Ovary (tissue), 9 donors: ENCODE results near the gene ADAM10. TPM values are rescaled to one million over a fixed set of nuclear protein-coding genes. Genes with fewer than 3 reads are reported as not detected.

Experiments used
- DNase-seq, 5 donors: peaks; one replicate each; pipeline ENCODE4 v3.0.0-alpha.2; 2019 to 2020
- H3K27ac ChIP-seq, 2 donors: fragments of 200-600 bp; one replicate each; pipeline versions ENCODE4 v1.5.1 to v1.8.0; 2019 to 2022
- H3K27me3 ChIP-seq: fragments of 200-600 bp; one replicate; pipeline ENCODE4 v1.8.0; 2022
- H3K36me3 ChIP-seq: fragments of 200-600 bp; sonication (generic); one replicate; pipeline ENCODE4 v1.5.1; 2019
- H3K4me1 ChIP-seq: one replicate; pipeline ENCODE4 v1.8.1; 2013; ENCODE audit warnings: mild to moderate bottlenecking, moderate library complexity; ENCODE audit not compliant: insufficient read depth
- H3K4me3 ChIP-seq: fragments of 200-600 bp; sonication (generic); one replicate; pipeline ENCODE4 v1.5.1; 2017
- H3K9me3 ChIP-seq, 2 donors: fragments of 200-600 bp in 1 of 2; sonication (generic) in 1 of 2; one replicate each; pipeline versions ENCODE4 v1.5.1 to v1.8.1; 2013 to 2019; ENCODE audit warnings: mild to moderate bottlenecking in 1 of 2, moderate library complexity in 1 of 2
- CTCF ChIP-seq, 3 donors: fragments of 450-650 bp in 2 of 3; fragments of 200-600 bp in 1 of 3; IDR thresholded peaks; one replicate each; pipeline versions ENCODE4 v1.5.1 to v1.8.0; 2016 to 2022; ENCODE audit warnings: antibody characterized with exemption in 3 of 3, mild to moderate bottlenecking in 1 of 3
- EP300 ChIP-seq: sonication (generic); formaldehyde crosslinking; IDR thresholded peaks from one replicate; pipeline ENCODE4 v1.6.1; 2017; ENCODE audit warnings: antibody characterized with exemption
- POLR2A ChIP-seq: fragments of 450-650 bp; IDR thresholded peaks from one replicate; pipeline ENCODE4 v1.6.1; 2017; ENCODE audit warnings: antibody characterized with exemption, mild to moderate bottlenecking, moderate library complexity
- WGBS, 3 donors: extraction: QIAGEN DNeasy Blood & Tissue Kit in 1 of 3; methylation state at CpG; one replicate each; pipeline versions ENCODE4 v1.1.5 to v1.1.7; 2013 to 2017; 5-methylcytosine and 5-hydroxymethylcytosine counted together
- intact Hi-C, 4 donors: fragments of 100-400 bp; cut with DNase I; formaldehyde crosslinking; loops; one replicate each; pipeline versions ENCODE4 v1.11.0 to v1.15.1; 2022 to 2023
- polyA plus RNA-seq, 2 donors: library from polyadenylated mRNA; stranded (reverse); fragments of 200-250 nt in 1 of 2; fragments of 350-450 nt in 1 of 2; fragmentation: Illumina TruSeq in 1 of 2; extraction: RNeasy Lipid Tissue Mini Kit (QIAGEN cat#74804) in 1 of 2; gene quantifications; one replicate each; pipeline ENCODE4 v1.2.3, GENCODE V29; 2013 to 2014
- total RNA-seq, 7 donors: library from RNA; depleted of rRNA in 2 of 7; stranded (reverse); fragments of >200 nt in 2 of 7; fragmentation: NEBNext Ultra II Directional in 3 of 7; extraction: Animal tissue kit (Norgen Biotek cat#: 25700) in 3 of 7; gene quantifications; one replicate each; pipeline versions ENCODE4 v1.1.0 to v1.2.4, GENCODE V29; 2016 to 2023
- donor health status: DM: no; HTN: no; CAD: no; lungs with moderate emphysema.
- donor health status: DM: no; HTN: no; CAD: no.
- donor health status: Bipolar disorder and iron deficiency.
- donor health status: DM: yes; HTN: yes; CAD: no.
- donor health status: DM: no; HTN: no; CAD: no.
- donor health status: DM: yes; HTN: yes; CAD: no.

Gene ADAM10
- total and polyA plus RNA-seq, 9 donors, result 23.2 to 86.4 (median 63.0) TPM

DNA sequence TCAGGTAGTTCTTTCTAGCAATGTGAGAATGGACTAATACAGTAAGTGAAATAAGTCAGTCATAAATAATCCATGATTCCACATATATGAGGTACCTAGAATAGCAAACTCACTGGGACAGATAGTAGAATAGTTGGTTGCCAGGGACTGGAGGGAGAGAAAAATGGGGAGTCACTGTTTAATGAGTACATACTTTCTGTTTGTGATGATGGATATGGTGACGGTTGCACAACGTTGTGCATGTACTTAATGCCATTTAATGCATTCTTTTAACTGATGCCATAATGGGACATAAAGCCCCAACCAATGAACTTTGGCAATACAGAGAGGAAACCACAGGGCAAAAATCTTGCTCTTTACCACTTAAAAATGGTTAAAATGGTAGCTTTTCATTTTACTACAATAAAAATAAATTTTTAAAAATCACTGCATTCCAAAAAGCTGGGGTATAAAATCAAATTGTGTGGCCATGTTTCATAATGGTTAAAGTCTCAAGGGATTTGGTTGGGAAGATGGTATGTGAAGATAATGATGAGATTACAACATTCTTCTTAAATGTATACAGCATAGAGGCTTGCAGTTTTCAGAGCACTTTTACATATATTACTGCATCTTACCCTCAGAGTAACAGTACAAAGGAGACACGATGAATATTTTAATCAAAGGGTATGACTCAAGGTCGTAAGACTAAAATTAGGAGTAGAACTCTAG is 45.2 kb downstream of the ADAM10 start:
- H3K27ac ChIP-seq, result no peak overlapping the region
- H3K36me3 ChIP-seq, result no peaks in the 10 kb centered on the region
- intact Hi-C loops, result no loop called here
- H3K4me1 ChIP-seq, result no peaks in the 10 kb centered on the region
- TF ChIP-seq POLR2A, result no peak
- TF ChIP-seq CTCF (IDR thresholded peaks at IDR 0.05), result no peak
- TF ChIP-seq EP300, result no peak
- H3K4me3 ChIP-seq, result no peak overlapping the region
- no peaks in the 10 kb centered on the region for H3K27me3 ChIP-seq
- no peak for DNase-seq
- no peaks in the 10 kb centered on the region for H3K9me3 ChIP-seq
- 87 to 90% (median 89%) methylated on average over 4 of the region's 4 CpGs for WGBS, 3 donors

GRCh38 chr15:58703610-58704009 is 45.9 kb downstream of the ADAM10 start:
- WGBS, 3 donors, result 89 to 99% (median 91%) methylated on average over 4 of the region's 4 CpGs
- no peak for TF ChIP-seq CTCF (IDR thresholded peaks at IDR 0.05)
- Histone ChIP-seq H3K27ac (no peak overlapping the region), H3K4me3 (no peak overlapping the region), H3K36me3 (no peaks in the 10 kb centered on the region), H3K4me1 (no peaks in the 10 kb centered on the region), H3K27me3 (no peaks in the 10 kb centered on the region), H3K9me3 (no peaks in the 10 kb centered on the region)
- no peak for DNase-seq
- intact Hi-C loops, result no loop called here

GRCh38 chr15:58702233-58702632 is 47.3 kb downstream of the ADAM10 start:
- no peak for DNase-seq
- Histone ChIP-seq H3K36me3 (no peaks in the 10 kb centered on the region), H3K9me3 (no peaks in the 10 kb centered on the region), H3K27ac (no peak overlapping the region), H3K4me3 (no peak overlapping the region), H3K27me3 (no peaks in the 10 kb centered on the region), H3K4me1 (no peaks in the 10 kb centered on the region)
- WGBS, 3 donors, result 89 to 98% (median 92%) methylated on average over 2 of the region's 2 CpGs
- no peak for TF ChIP-seq POLR2A
- no peak for TF ChIP-seq EP300
- no peak for TF ChIP-seq CTCF (IDR thresholded peaks at IDR 0.05)
- intact Hi-C loops, result no loop called here

DNA sequence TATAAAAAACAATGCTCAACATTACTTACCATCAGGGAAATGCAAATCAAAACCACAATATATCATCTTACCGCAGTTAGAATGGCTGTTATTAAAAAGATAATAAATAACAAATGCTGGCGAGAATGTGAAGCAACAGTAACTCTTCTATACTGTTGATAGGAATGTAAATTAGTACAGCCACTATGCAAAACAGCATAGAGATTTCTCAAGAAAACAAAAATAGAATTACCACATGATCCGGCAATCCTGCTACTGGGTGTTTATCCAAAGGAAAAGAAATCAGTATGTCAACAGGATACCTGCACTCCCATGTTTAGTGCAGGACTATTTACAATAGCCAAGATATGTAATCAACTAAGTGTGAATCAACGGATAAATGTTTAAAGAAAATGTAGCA is 48.1 kb downstream of the ADAM10 start:
- Histone ChIP-seq H3K27me3 (no peaks in the 10 kb centered on the region), H3K9me3 (no peaks in the 10 kb centered on the region), H3K27ac (no peak overlapping the region), H3K4me1 (peaks cover 2% of the 10 kb centered on the region), H3K4me3 (no peak overlapping the region), H3K36me3 (no peaks in the 10 kb centered on the region)
- WGBS, 3 donors, result 90 to 92% (median 90%) methylated on average over 4 of the region's 4 CpGs
- no peak for DNase-seq
- intact Hi-C loops, result no loop called here
- TF ChIP-seq CTCF (IDR thresholded peaks at IDR 0.05) (no peak), POLR2A (no peak), EP300 (no peak)
